Measurements from ENCODE around the gene LPCAT3. TPM values are rescaled to one million over a fixed set of nuclear protein-coding genes. Genes with fewer than 3 reads are reported as not detected.

Gene LPCAT3
- total RNA-seq, 3 donors from 2014 or later = 79.8 to 121 (median 102) TPM

- H3K9me3 ChIP-seq = no peaks in the 10 kb centered on the region
- ATAC-seq (no peak), DNase-seq (peak in 2 of 3 donors; percentile 52 to 79)
- TF ChIP-seq, protein P1, sequence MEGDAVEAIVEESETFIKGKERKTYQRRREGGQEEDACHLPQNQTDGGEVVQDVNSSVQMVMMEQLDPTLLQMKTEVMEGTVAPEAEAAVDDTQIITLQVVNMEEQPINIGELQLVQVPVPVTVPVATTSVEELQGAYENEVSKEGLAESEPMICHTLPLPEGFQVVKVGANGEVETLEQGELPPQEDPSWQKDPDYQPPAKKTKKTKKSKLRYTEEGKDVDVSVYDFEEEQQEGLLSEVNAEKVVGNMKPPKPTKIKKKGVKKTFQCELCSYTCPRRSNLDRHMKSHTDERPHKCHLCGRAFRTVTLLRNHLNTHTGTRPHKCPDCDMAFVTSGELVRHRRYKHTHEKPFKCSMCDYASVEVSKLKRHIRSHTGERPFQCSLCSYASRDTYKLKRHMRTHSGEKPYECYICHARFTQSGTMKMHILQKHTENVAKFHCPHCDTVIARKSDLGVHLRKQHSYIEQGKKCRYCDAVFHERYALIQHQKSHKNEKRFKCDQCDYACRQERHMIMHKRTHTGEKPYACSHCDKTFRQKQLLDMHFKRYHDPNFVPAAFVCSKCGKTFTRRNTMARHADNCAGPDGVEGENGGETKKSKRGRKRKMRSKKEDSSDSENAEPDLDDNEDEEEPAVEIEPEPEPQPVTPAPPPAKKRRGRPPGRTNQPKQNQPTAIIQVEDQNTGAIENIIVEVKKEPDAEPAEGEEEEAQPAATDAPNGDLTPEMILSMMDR (IDR thresholded peaks at IDR 0.05) = no peak
- intact Hi-C loops (cut with DNase I, micrococcal nuclease) = no loop called here
- H3K36me3 ChIP-seq (ENCODE audit: low read depth) = no peaks in the 10 kb centered on the region
- peaks cover 21% of the 10 kb centered on the region for H3K4me1 ChIP-seq (ENCODE audit: low read depth)
- no peak overlapping the region for H3K4me3 ChIP-seq
Observed at GRCh38 chr12:6956021-6956727, 62.1 kb downstream of the LPCAT3 start.

- ATAC-seq (no peak), DNase-seq (peak in 1 of 3 donors; percentile 27)
- intact Hi-C loops (cut with DNase I, micrococcal nuclease) = no loop called here
- peaks cover 18% of the 10 kb centered on the region for H3K4me1 ChIP-seq (ENCODE audit: low read depth)
- H3K36me3 ChIP-seq (ENCODE audit: low read depth) = no peaks in the 10 kb centered on the region
- TF ChIP-seq, protein P1 (IDR thresholded peaks at IDR 0.05) = no peak
- H3K4me3 ChIP-seq = no peak overlapping the region
- H3K9me3 ChIP-seq = no peaks in the 10 kb centered on the region
Observed at GRCh38 chr12:6955108-6956020, 62.9 kb downstream of the LPCAT3 start.

GRCh38 chr12:6954316-6955107 lies 63.8 kb downstream of the LPCAT3 start:
- peak in 1 of 3 donors; percentile 22 for DNase-seq
- Histone ChIP-seq H3K36me3 (ENCODE audit: low read depth) (no peaks in the 10 kb centered on the region), H3K4me1 (ENCODE audit: low read depth) (peaks cover 14% of the 10 kb centered on the region), H3K9me3 (no peaks in the 10 kb centered on the region), H3K4me3 (no peak overlapping the region)
- intact Hi-C loops (cut with DNase I, micrococcal nuclease) = no loop called here
- TF ChIP-seq, protein P1 (IDR thresholded peaks at IDR 0.05) = no peak
- no peak for ATAC-seq

DNA sequence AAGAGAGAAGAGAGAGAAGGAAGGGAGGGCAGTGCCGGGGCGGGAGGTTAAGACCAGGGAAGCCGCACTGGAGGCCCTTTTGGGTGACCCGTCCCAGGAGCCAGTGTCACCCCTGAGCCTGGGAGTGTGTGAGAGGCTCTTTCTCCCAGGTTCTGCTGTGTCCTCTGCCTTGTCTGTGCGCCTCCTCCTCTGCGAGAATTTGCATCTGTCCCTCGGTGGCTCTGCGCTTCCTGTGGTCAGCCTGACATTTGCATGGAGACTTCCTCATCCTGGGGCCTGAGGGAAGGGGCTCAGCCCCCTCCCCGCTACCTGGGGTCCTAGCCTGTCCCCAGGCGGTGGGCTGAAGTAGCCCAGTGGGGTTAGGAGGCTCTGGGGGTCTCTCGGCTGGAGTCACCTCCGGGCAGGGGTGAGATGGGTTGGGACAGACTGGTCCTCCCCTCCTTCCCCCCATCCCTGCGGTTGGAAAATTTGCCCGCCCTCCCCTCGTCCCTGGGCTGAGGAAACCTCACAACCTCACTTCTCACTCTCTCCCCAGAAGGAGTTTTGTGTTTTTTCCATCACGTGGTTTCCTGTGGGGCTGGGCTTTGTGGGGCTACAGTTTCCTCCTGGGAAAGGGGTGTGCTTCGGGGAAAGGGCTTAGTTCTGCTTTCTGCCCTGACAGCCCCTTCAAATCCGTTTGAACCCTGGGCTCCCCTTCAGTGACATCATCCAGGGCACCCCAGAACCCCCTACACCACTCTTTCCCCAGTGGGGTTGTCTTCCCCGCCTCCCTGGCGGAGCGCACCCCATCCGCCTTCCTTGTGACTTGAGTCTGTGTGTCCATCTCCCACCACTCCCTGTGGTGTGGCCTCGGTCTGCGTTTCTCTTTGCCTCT lies 64.6 kb downstream of the LPCAT3 start:
- intact Hi-C loops (cut with DNase I, micrococcal nuclease) = no loop called here
- Histone ChIP-seq H3K9me3 (no peaks in the 10 kb centered on the region), H3K4me3 (no peak overlapping the region), H3K36me3 (ENCODE audit: low read depth) (no peaks in the 10 kb centered on the region), H3K4me1 (ENCODE audit: low read depth) (peaks cover 16% of the 10 kb centered on the region)
- TF ChIP-seq, protein P1 (IDR thresholded peaks at IDR 0.05) = no peak
- peak; percentile 52 for ATAC-seq
- DNase-seq = peak; percentile 66 to 83 (median 67)
